Stimulated activated CD8-positive, alpha-beta memory T cell treated with anti-CD3 and anti-CD28 coated beads, Interleukin-12 subunit alpha, Interleukin-12 subunit beta, amount 100 ng/mL, for 24 hours (primary cell): Measurements from ENCODE around the gene SORT1.
"Not testable (repeated sequence)": the region's sequence is repeated elsewhere in the genome, so short reads cannot be mapped to it uniquely, and the experiment has no call there.

Source experiments
- DNase-seq: peaks from one replicate; pipeline ENCODE4 v3.0.0-alpha.2; 2020; ENCODE audit errors: extremely low read depth

Gene SORT1

DNA sequence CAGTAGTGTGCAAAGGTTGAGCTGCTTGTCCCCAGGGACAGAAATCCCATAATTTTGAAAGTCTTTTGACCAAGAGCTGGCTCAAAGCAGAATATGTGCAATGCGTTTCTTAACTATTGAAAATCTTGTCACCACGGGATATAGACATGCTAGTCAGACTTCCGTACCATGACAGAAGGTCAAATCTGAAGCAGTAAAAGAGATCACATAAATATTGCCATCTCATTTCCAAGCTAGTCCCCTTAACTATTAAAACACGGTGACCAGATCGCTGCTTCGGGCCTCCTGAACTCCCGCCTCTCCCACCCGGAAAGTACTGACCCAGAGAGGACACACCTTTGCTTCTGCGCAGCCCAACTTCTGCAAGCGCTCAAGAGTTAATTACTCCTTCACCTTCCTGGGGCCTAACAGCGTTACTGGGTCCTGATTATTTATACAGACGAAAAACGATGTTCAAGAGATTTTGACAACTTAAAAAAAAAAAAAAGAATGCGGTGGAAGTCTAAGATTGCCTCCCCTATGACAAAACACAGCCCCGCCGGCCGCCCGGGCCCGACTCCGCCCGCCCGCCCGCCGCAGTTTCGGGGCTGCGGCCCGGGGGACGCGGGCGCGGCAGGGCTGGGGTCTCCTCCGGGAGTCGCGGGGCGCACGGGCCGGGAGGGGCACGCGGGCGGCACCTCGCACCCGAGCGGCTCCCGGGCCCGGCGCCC is 692 bp downstream of the SORT1 start:
- no peak for DNase-seq

DNA sequence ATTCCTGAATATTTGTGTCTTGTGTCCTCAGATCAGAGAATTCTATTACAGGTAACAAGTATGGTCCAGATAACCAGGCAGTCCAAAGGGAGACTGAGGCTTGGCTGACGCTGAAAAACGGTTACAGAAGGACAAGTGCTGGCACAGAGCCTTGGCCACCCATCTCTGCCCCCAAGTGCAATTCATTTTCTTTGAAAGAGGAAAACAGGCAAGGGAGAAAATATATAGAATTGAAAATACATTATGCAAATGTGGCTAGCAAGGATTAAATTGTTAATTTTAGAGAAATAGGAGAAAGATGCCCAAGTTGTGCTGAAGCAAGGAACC is 1.2 kb downstream of the SORT1 start:
- DNase-seq = no peak

DNA sequence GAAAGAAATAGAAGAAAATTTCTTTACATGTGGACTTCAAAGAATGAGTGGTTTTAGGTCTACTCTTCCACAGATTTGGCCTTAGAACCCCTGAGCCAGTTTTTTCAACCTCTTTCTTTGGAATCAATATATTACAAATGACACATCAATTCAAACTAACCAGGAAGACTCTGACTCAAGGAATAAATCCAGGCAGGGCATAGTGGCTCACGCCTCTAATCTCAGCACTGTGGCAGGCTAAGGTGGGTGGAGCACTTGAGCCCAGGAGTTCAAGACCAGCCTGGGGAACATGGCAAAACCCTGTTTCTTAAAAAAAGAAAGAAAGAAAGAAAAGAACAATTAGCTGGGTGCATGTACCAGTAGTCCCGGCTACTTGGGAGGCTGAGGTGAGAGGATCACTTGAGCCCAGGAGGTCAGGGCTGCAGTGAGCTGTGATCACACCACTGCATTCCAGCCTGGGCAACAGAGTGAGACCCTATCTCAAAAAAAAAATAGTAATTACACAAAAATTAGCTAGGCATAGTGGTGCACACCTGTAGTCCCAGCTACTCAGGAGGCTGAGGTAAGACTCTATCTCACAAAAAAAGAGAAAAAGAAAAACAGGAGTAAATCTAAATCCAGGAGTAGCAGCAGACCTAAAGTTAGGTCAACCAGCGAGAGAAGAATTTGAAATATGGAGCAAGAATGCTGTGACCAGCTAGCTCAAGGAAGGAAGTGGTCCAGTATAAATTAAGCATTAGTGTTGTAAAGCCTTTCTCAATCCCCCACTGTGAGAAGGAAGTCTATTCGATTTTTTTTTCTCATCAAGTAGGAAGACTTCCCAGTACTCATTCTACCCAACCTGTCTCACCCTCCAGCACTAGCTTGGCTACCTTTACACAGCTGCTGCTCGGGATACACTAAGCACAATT is 1.9 kb downstream of the SORT1 start:
- DNase-seq = no peak

GRCh38 chr1:109395282-109395599 is 2.5 kb downstream of the SORT1 start:
- not testable (repeated sequence) for DNase-seq

DNA sequence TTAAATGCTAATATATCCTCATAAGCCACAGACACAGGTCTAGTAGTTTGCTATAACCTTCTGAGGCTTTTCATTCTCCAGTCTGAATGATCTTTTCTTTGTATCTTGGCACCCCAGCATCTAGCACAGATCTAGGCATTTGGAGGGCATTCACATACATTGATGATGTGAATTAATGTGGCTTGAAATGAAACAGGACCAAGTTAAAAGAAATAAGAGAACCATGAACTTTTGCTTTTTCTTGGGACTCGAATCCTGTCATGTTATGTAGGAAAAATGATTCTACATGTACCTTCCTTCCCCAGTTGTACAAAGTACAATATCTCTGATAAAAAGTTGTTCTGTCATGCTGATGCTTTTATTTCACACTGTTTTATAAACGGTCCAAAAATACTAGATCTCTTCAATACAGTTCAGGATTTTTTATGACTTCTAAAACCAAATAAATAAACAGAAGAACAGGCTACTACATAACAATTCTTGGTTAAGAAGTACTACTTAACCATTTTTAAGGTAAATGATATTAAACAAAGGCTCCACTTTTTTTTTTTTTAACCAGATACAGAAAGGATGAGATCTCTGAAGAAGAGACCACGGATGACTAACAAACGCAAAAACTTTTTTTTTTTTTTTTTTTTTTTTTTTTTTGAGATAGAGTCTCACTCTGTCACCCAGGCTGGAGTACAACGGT is 3.0 kb downstream of the SORT1 start:
- DNase-seq = no peak

DNA sequence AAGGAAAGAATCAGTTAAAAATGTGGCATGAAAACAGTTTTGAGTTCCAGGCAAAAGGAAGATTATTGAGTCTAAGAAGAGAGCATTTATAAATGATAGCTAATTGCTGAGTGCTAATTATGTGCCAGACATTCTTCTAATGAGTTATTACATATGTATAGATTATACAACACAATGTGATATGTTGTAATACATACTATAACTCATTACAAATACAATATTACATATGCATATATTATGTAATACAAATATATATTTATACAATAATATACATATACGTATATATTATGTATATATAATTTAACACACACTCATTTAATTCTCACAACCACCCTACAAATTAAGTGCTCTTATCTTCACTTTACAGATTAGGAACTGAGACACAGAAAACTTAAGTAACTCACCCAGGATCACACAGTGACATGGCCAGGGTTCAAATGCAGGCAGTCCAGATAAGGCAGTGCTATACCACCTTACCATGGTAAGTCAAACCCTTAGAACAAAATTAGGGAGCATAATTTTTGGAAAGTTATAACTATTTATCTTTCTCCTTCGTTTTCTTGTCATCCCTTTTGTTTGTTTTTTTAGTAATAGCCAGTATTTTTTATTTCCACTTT is 4.0 kb downstream of the SORT1 start:
- DNase-seq = no peak

DNA sequence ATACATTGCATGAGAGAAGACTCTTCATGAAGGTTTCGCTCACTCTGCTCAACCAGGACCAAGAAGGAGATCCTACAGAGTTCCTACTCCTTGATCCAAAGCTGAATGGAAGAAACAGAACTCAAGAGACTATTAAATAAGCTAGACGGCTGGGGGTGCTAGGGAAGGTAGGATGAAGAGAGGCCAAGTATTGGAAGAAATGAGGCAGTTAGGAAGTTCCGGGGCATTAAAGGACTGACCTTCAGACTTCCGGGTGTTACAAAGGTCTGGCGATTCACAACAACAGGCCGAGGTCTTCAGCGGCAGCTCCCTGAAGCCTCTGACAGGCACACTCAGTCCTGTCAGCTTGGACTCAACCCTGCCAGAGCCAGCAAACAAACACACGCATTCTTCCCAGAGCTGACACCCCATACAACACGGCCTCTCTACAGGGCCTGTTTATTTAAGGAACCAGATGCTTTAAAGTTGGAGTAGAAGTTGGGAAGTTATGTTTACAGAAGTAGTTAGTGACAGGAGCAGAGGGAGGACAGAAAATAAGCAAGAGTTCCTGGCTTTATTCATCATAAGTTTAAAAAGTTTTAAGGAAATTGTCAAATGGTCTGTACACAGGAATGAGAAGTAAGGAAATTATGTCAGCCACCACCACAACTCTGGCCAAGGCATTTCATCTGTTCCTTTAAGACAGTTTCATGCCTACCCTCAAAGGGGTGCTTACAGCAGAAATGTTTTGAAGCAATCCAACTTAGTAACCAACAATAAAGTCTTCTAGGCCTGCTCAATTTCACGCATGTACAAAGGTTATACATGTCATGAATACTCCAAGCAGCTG is 4.7 kb downstream of the SORT1 start:
- DNase-seq = no peak

DNA sequence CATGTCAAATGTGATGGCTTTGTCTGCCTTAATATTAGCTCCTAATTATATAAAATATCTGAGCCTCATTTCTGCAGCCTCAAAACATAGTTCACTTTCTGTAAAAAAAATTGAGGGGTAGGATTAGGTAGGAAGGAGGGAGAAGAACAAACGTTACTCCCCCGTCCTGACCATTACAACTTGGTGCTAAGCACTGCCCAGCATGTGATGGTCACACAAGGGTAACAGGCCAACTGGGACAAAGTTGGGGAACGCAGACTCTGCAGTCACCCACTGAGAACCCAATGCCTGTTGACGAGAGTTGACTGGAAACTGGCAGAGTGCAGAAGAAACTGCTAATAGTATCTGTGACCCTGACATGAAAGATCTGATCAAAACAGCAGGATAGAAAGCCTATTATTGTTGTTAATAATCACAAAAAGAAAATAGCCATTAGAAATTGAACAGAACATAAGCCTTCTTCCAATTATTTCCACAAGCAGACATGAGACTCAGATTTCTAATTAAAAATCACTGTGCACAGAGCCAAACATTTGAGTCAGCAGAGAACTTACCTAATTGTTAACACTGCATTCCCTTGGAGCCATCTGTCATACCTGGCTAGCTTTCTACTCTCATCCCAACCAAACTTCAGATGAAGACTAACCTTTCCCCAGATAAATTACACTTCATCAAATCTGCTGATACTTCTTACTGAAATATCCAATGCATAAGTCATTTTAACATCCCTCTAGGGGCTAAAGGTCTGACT is 5.5 kb downstream of the SORT1 start:
- DNase-seq = no peak

- DNase-seq = no peak
Observed at GRCh38 chr1:109391626-109392025, 6.1 kb downstream of the SORT1 start.

GRCh38 chr1:109391157-109391556 is 6.6 kb downstream of the SORT1 start:
- no peak for DNase-seq

DNA sequence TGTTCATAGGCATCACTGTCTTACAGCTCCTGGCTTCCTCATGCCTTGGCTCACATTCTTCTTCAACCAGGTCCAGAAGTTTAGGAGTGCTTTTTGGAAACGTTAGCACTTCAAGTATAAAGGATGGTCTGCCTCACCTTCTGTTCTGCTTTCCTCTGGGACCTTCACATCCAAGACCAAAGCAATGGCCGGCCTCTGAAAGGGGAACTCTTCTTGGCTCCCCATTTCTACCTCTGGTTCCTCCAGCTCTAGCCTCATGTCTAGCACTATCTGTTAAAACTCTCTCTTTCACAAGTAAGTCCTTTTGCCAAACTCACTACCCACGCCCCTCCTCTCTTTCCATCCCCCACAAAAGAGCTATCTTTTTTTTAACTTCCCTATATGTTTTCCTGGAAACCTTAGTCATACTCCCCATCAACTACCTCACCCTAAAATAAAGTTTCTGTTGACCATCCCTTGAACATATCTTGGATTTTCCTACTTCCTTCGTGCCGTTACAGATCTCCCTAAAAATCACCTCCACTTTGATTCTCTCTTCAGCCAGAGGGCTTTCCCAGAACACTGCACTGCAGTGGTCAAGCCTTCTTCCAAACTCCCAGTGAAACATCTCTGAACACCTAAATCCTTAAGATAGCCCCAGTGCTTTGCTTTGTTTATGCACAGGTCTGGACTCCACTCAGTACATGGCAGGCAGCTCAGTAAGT is 7.9 kb downstream of the SORT1 start:
- DNase-seq = no peak

DNA sequence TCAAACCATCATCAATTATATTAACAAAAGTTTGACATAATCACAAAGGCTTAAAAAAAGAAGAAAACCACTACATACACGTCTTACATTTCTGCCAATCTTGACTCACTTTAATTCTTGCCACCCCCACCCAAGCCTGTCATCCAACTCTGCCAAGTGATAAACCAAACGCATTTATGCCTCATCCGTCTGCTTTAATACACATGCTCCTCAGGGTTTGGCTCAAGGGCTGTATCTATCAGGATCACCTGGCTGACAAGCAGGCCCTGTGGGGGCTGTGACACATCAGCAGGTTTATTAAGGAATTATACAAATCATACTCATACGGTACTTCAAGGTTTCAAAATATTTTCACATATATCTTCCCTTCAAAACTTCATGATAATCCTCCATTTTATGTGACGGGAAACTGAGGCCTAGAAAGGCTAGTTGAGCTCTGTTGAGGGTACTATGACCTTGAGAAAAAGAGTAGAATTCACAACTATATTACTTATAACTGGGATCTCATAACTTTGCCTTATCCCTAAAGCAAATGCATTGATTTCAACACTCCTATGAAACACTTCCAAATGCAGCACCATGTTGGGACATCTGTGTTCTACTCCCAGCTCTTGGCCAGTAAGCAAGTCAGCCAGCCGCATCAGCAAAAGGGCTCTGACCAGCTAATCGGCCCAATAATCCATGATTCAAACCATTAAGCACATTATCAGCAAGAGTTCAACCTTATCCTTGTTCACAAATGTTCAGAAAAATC is 8.7 kb downstream of the SORT1 start:
- DNase-seq = no peak

GRCh38 chr1:109388208-109388711 is 9.5 kb downstream of the SORT1 start:
- DNase-seq = no peak

GRCh38 chr1:109386054-109386717 is 11.5 kb downstream of the SORT1 start:
- DNase-seq = no peak

DNA sequence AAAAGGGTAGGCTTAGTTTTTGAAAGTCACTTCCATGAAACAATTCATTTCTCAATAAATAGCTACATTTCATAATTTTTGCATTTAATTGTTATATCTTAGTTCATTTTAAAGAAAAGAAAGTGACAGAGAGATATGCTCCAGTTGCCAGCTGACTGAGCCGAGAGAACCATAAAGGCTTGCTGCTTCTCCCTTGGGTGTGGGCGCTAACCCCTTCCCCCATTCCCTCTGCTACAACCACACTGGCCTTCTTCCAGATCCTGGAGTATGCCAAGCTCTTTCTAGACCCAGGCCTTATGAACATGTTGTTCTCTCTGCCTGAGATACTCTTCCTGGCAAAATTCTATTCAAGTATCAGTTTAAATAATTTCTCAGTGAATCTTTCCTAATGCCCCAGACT is 12.3 kb downstream of the SORT1 start:
- no peak for DNase-seq

- no peak for DNase-seq
Observed at GRCh38 chr1:109383854-109384253, 13.9 kb downstream of the SORT1 start.

- no peak for DNase-seq
Observed at GRCh38 chr1:109383087-109383779, 14.5 kb downstream of the SORT1 start.

- no peak for DNase-seq
Observed at GRCh38 chr1:109381573-109381972, 16.1 kb downstream of the SORT1 start.
